Measurements from ENCODE around the gene DAZ3.
"Not testable (repeated sequence)": the region's sequence is repeated elsewhere in the genome, so short reads cannot be mapped to it uniquely, and the experiment has no call there.

Gene DAZ3

GRCh38 chrY:24813293-24813692 lies at the start of gene DAZ3:
TSS of gene DAZ3 (minus strand) at chrY:24813393. CDS start at chrY:24813185, 208 bp downstream.
- DNase-seq = not testable (repeated sequence)

GRCh38 chrY:24833619-24834018 lies 20.4 kb upstream of the DAZ3 start, which contains the start of gene DAZ4:
TSS of gene DAZ4 (plus strand) at chrY:24833919. CDS start at chrY:24834127, 208 bp downstream.
- not testable (repeated sequence) for DNase-seq

GRCh38 chrY:24825069-24825468 lies 11.9 kb upstream of the DAZ3 start:
- not testable (repeated sequence) for DNase-seq

GRCh38 chrY:24824184-24824879 lies 11.1 kb upstream of the DAZ3 start:
- not testable (repeated sequence) for DNase-seq

GRCh38 chrY:24821836-24822235 lies 8.6 kb upstream of the DAZ3 start:
- DNase-seq = not testable (repeated sequence)

All from retina (tissue), 1 donor.